IMR-90 (cell line): ENCODE measurements around the gene NLGN1. TPM values are rescaled to one million over a fixed set of nuclear protein-coding genes. Genes with fewer than 3 reads are reported as not detected.
A peak's percentile ranks its signal among the peaks of the same experiment; 100 is the strongest.

Experiments used
- ATAC-seq: fragments of 200-7000 bp; cut with Tn5 transposase; 2 replicates; pipeline ENCODE4 v1.9.1; 2020; ENCODE audit warnings: low read depth, mild to moderate bottlenecking, moderate library complexity
- BruUV-seq: library from RNA; stranded (reverse); fragments of 400-500 nt; replicated peaks from 2 replicates; lab custom pipeline; 2021; lab: Mats Ljungman, UMichigan
- CTCF ChIA-PET: fragments of 300-600 bp; formaldehyde crosslinking; extraction: SDS; loops from one replicate; lab custom pipeline; 2021; ENCODE audit warnings: antibody characterized with exemption; lab: Yijun Ruan, JAX
- POLR2A ChIA-PET: fragments of 300-600 bp; sonication (Branson Sonifier 250); formaldehyde crosslinking; loops from one replicate; lab custom pipeline; 2022; ENCODE audit warnings: antibody characterized with exemption; ENCODE audit not compliant: unreplicated experiment; lab: Charles Lee
- DNase-seq: peaks from one replicate; pipeline ENCODE4 v3.0.0; 2013
- H2AFZ ChIP-seq: replicated peaks from 2 replicates; pipeline ENCODE3; 2013; ENCODE audit warnings: low read length, mild to moderate bottlenecking; ENCODE audit not compliant: poor library complexity
- H2AK5ac ChIP-seq: 2 replicates; pipeline ENCODE4 v1.6.1; 2013; ENCODE audit warnings: low read depth, low read length, inconsistent platforms
- H2AK9ac ChIP-seq: replicated peaks from 2 replicates; pipeline ENCODE3; 2013; ENCODE audit warnings: mild to moderate bottlenecking, low read depth, low read length, moderate library complexity; ENCODE audit not compliant: poor library complexity
- H2BK120ac ChIP-seq: 2 replicates; pipeline ENCODE4 v1.6.1; 2013; ENCODE audit warnings: low read depth, low read length, inconsistent platforms
- H2BK15ac ChIP-seq: 3 replicates; pipeline ENCODE4 v1.6.1; 2013; ENCODE audit warnings: low read depth, low read length, inconsistent platforms
- H2BK20ac ChIP-seq: 2 replicates; pipeline ENCODE4 v1.6.1; 2013; ENCODE audit warnings: low read depth, mild to moderate bottlenecking, inconsistent platforms, low read length, moderate library complexity
- H2BK5ac ChIP-seq: 2 replicates; pipeline ENCODE4 v1.6.1; 2013; ENCODE audit warnings: mild to moderate bottlenecking, low read depth, low read length, inconsistent platforms; ENCODE audit not compliant: poor library complexity, severe bottlenecking
- H3K14ac ChIP-seq: replicated peaks from 2 replicates; pipeline ENCODE4 v1.6.1; 2013; ENCODE audit warnings: low read depth, low read length, inconsistent platforms
- H3K18ac ChIP-seq: 2 replicates; pipeline ENCODE4 v1.6.1; 2013; ENCODE audit warnings: low read depth, low read length, control low read depth
- H3K23ac ChIP-seq: 2 replicates; pipeline ENCODE4 v1.6.1; 2013; ENCODE audit warnings: low read depth, low read length, inconsistent platforms
- H3K27ac ChIP-seq: 2 replicates; pipeline ENCODE4 v1.5.1; 2013; ENCODE audit warnings: mild to moderate bottlenecking, control low read depth, low read length; ENCODE audit not compliant: insufficient read depth
- H3K27me3 ChIP-seq: 2 replicates; pipeline ENCODE4 v1.6.1; 2013; ENCODE audit warnings: low read length; ENCODE audit not compliant: control insufficient read depth, insufficient read depth
- H3K36me3 ChIP-seq: 2 replicates; pipeline ENCODE4 v1.6.1; 2013; ENCODE audit warnings: low read length, mixed read lengths; ENCODE audit not compliant: control insufficient read depth, insufficient read depth
- H3K4ac ChIP-seq: 2 replicates; pipeline ENCODE4 v1.6.1; 2013; ENCODE audit warnings: low read depth, low read length, inconsistent platforms
- H3K4me1 ChIP-seq: 2 replicates; pipeline ENCODE4 v1.6.1; 2013; ENCODE audit warnings: low read length, mixed read lengths; ENCODE audit not compliant: control insufficient read depth, insufficient read depth
- H3K4me2 ChIP-seq: 2 replicates; pipeline ENCODE4 v1.6.1; 2013; ENCODE audit warnings: low read depth, mild to moderate bottlenecking, control low read depth, low read length, moderate library complexity
- H3K4me3 ChIP-seq: 2 replicates; pipeline ENCODE4 v1.5.1; 2013; ENCODE audit warnings: low read depth, mild to moderate bottlenecking, control low read depth, low read length, moderate library complexity; ENCODE audit not compliant: insufficient read depth
- H3K56ac ChIP-seq: 2 replicates; pipeline ENCODE4 v1.6.1; 2013; ENCODE audit warnings: low read length, inconsistent platforms; ENCODE audit not compliant: insufficient read depth; ENCODE audit errors: extremely low read depth
- H3K79me1 ChIP-seq, 2 experiments: 2 replicates each; pipeline ENCODE4 v1.6.1; 2013; ENCODE audit warnings: low read length in 2 of 2, inconsistent platforms in 1 of 2, low read depth in 1 of 2
- H3K9ac ChIP-seq: 2 replicates; pipeline ENCODE4 v1.6.1; 2013; ENCODE audit warnings: low read depth, low read length, control low read depth
- H3K9me1 ChIP-seq: 2 replicates; pipeline ENCODE4 v1.6.1; 2013; ENCODE audit warnings: low read length, inconsistent platforms; ENCODE audit not compliant: insufficient read depth
- H3K9me3 ChIP-seq: 2 replicates; pipeline ENCODE4 v1.6.1; 2013; ENCODE audit warnings: low read length; ENCODE audit not compliant: control insufficient read depth, insufficient read depth
- H4K20me1 ChIP-seq: 2 replicates; pipeline ENCODE4 v1.6.1; 2013; ENCODE audit warnings: low read length, inconsistent platforms; ENCODE audit not compliant: insufficient read depth
- H4K5ac ChIP-seq: 2 replicates; pipeline ENCODE4 v1.6.1; 2013; ENCODE audit warnings: mild to moderate bottlenecking, low read depth, low read length, control low read depth
- H4K8ac ChIP-seq, 2 experiments: 2 replicates each; pipeline ENCODE4 v1.6.1; 2013; ENCODE audit warnings: low read depth in 2 of 2, low read length in 2 of 2, control low read depth in 1 of 2, inconsistent platforms in 1 of 2
- H4K91ac ChIP-seq: 2 replicates; pipeline ENCODE4 v1.6.1; 2013; ENCODE audit warnings: low read depth, low read length, inconsistent platforms; ENCODE audit not compliant: insufficient read depth
- BHLHE40 ChIP-seq: fragments of 150-350 bp; IDR thresholded peaks from 2 replicates; pipeline ENCODE4 v1.6.1; 2016; ENCODE audit warnings: mild to moderate bottlenecking, low read depth, low read length
- CEBPB ChIP-seq: IDR thresholded peaks from 2 replicates; pipeline ENCODE4 v1.6.1; 2012; ENCODE audit warnings: low read depth, low read length, improper control_type of control experiment
- CHD1 ChIP-seq: IDR thresholded peaks from 2 replicates; pipeline ENCODE4 v1.6.1; 2012; ENCODE audit warnings: low read depth, low read length, improper control_type of control experiment
- CTCF ChIP-seq: conservative IDR thresholded peaks from 2 replicates; pipeline ENCODE4 v1.5.1; 2012; ENCODE audit warnings: mild to moderate bottlenecking, low read depth, low read length, improper control_type of control experiment
- ELK1 ChIP-seq: fragments of 150-350 bp; IDR thresholded peaks from 2 replicates; pipeline ENCODE4 v1.6.1; 2016; ENCODE audit warnings: low read depth, mild to moderate bottlenecking, low read length, moderate library complexity, borderline replicate concordance
- FOS ChIP-seq: fragments of 150-350 bp; IDR thresholded peaks from 2 replicates; pipeline ENCODE4 v1.6.1; 2016; ENCODE audit warnings: low read depth, low read length
- MAFK ChIP-seq: IDR thresholded peaks from 2 replicates; pipeline ENCODE4 v1.6.1; 2012; ENCODE audit warnings: low read depth, low read length, improper control_type of control experiment
- MAZ ChIP-seq: IDR thresholded peaks from 2 replicates; pipeline ENCODE4 v1.6.1; 2012; ENCODE audit warnings: low read depth, mild to moderate bottlenecking, low read length, improper control_type of control experiment, moderate library complexity, borderline replicate concordance
- MXI1 ChIP-seq: IDR thresholded peaks from 2 replicates; pipeline ENCODE4 v1.6.1; 2012; ENCODE audit warnings: low read depth, mild to moderate bottlenecking, low read length, moderate library complexity, borderline replicate concordance
- NFE2L2 ChIP-seq: fragments of 150-350 bp; IDR thresholded peaks from 2 replicates; pipeline ENCODE4 v1.6.1; 2016; ENCODE audit warnings: low read depth, mild to moderate bottlenecking, low read length
- POLR2A ChIP-seq: IDR thresholded peaks from 2 replicates; pipeline ENCODE4 v1.6.1; 2012; ENCODE audit warnings: mild to moderate bottlenecking, low read depth, low read length
- RAD21 ChIP-seq: IDR thresholded peaks from 2 replicates; pipeline ENCODE4 v1.6.1; 2012; ENCODE audit warnings: low read length, improper control_type of control experiment
- RCOR1 ChIP-seq: IDR thresholded peaks from 2 replicates; pipeline ENCODE4 v1.6.1; 2012; ENCODE audit warnings: mild to moderate bottlenecking, low read length, improper control_type of control experiment; ENCODE audit not compliant: insufficient replicate concordance
- RFX5 ChIP-seq: IDR thresholded peaks from 2 replicates; pipeline ENCODE4 v1.8.0; 2012; ENCODE audit warnings: low read depth, mild to moderate bottlenecking, low read length, moderate library complexity
- SMC3 ChIP-seq: fragments of 150-350 bp; IDR thresholded peaks from 2 replicates; pipeline ENCODE4 v1.6.1; 2016; ENCODE audit warnings: low read depth, mild to moderate bottlenecking, antibody characterized with exemption, low read length, moderate library complexity
- WGBS, 2 experiments: methylation state at CpG; one replicate each; pipeline versions ENCODE4 v1.1.5 to v1.1.7; 2013; ENCODE audit warnings: missing lambda C conversion rate in 2 of 2; ENCODE audit not compliant: insufficient read length in 1 of 2; ENCODE audit errors: extremely low coverage in 2 of 2; 5-methylcytosine and 5-hydroxymethylcytosine counted together
- dilution Hi-C: fragments of 300-500 bp; cut with HindIII; formaldehyde crosslinking; loops from one replicate; pipeline ENCODE4 v1.14.3; 2018; ENCODE audit warnings: low sequenced_read_pairs; ENCODE audit not compliant: unreplicated experiment
- in situ Hi-C: fragments of 300-500 bp; cut with MboI; formaldehyde crosslinking; loops from 3 replicates; pipeline ENCODE4 v1.14.3; 2019; ENCODE audit warnings: low sequenced_read_pairs, inconsistent platforms, mixed read lengths
- intact Hi-C: fragments of 100-400 bp; cut with micrococcal nuclease; formaldehyde crosslinking; loops from 2 replicates; pipeline ENCODE4 v1.10.0; 2022
- polyA plus RNA-seq, 3 experiments: library from polyadenylated mRNA; depleted of rRNA; stranded (reverse); fragments of >200 nt; gene quantifications; 2 replicates each; pipeline ENCODE4 v1.2.3, GENCODE V29; 2012; ENCODE audit warnings: low replicate concordance in 1 of 3
- total RNA-seq: library from RNA; depleted of rRNA; stranded (reverse); fragments of >200 nt; gene quantifications from 2 replicates; pipeline ENCODE4 v1.2.3, GENCODE V29; 2012
- TF ChIP-seq, protein P1 (sequence below): fragments of 150-350 bp; IDR thresholded peaks from 2 replicates; pipeline ENCODE4 v1.6.1; 2017; ENCODE audit warnings: mild to moderate bottlenecking, antibody characterized with exemption, low read length, low read depth

The NLGN1 gene
- total and polyA plus RNA-seq, 2 of the 4 experiments (the other 2 are of a cell fraction): 1.8 to 12.5 TPM

- 80% methylated on average over 1 of the region's 3 CpGs; no CpG with 5 or more reads in 1 of the 2 experiments for WGBS, 2 experiments
- DNase-seq (peak; percentile 54), ATAC-seq (peak; percentile 31)
- dilution Hi-C loops: no loop called here
- no TSS peak for BruUV-seq
- Histone ChIP-seq H2AK5ac (no peak overlapping the region), H3K27me3 (no peaks in the 10 kb centered on the region), H3K9me3 (no peaks in the 10 kb centered on the region), H3K9ac (no peak overlapping the region), H3K18ac (no peak overlapping the region; the same call in 1 of the 2 replicates), H3K4me2 (peak overlapping the region; percentile 15; the same call in 1 of the 2 replicates), H2BK20ac (peak overlapping the region; percentile 57; the same call in 1 of the 2 replicates), H3K14ac (no peak overlapping the region), H3K56ac (no peak overlapping the region), H2BK5ac (peak overlapping the region; percentile 77), H3K4me1 (0 out of 2 replicates have a peak, but pooled peaks cover 3% of the 10 kb centered on the region), H2BK15ac (no peak overlapping the region), H2AK9ac (no peak overlapping the region), H4K5ac (no peak overlapping the region), H4K91ac (no peak overlapping the region), H3K36me3 (no peaks in the 10 kb centered on the region), H3K4me3 (no peak overlapping the region), H4K20me1 (no peaks in the 10 kb centered on the region), H2AFZ (no peak overlapping the region), H4K8ac (no peak overlapping the region; a peak in 1 of 4 replicates), H3K23ac (no peak overlapping the region), H3K27ac (no peak overlapping the region), H2BK120ac (peak overlapping the region; percentile 67), H3K4ac (no peak overlapping the region), H3K79me1 (no peaks in the 10 kb centered on the region), H3K9me1 (no peaks in the 10 kb centered on the region)
- ChIA-PET CTCF (interaction anchor here (0.6 kb wide), 1 partner anchor 748 kb away, joined by 4 read pairs; no protein-coding TSS in a partner anchor), POLR2A (no interaction called here)
- intact Hi-C loops: no loop called here
- TF ChIP-seq RCOR1: no peak
- TF ChIP-seq FOS: no peak
- TF ChIP-seq MAZ: no peak
- TF ChIP-seq MAFK: no peak
- TF ChIP-seq MXI1: no peak
- no peak for TF ChIP-seq CEBPB
- no peak for TF ChIP-seq CTCF
- TF ChIP-seq, protein P1, sequence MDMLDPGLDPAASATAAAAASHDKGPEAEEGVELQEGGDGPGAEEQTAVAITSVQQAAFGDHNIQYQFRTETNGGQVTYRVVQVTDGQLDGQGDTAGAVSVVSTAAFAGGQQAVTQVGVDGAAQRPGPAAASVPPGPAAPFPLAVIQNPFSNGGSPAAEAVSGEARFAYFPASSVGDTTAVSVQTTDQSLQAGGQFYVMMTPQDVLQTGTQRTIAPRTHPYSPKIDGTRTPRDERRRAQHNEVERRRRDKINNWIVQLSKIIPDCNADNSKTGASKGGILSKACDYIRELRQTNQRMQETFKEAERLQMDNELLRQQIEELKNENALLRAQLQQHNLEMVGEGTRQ: no peak
- no peak for TF ChIP-seq ELK1
- no peak for TF ChIP-seq BHLHE40
- TF ChIP-seq POLR2A: no peak
- TF ChIP-seq SMC3: no peak
- no peak for TF ChIP-seq RAD21
- no peak for TF ChIP-seq NFE2L2
- no peak for TF ChIP-seq RFX5
- no peak for TF ChIP-seq CHD1
- in situ Hi-C loops: no loop called here
These were observed 931.8 kb downstream of the NLGN1 start for GRCh38 chr3:174329321-174329720.
